HEK293 (cell line): ENCODE results near the gene BCR.

Experiments
- CTCF ChIA-PET: fragments of 350-600 bp; formaldehyde crosslinking; extraction: SDS; loops from one replicate; lab custom pipeline; 2021; ENCODE audit warnings: antibody characterized with exemption; lab: Yijun Ruan, JAX
- POLR2A ChIA-PET: fragments of 300-600 bp; formaldehyde crosslinking; extraction: SDS; loops from one replicate; lab custom pipeline; 2020; ENCODE audit warnings: antibody characterized with exemption, inconsistent platforms; lab: Yijun Ruan, JAX
- H3K27ac ChIP-seq: fragments of 200-500 bp; sonication (Bioruptor generic); 2 replicates; pipeline ENCODE4 v1.5.1; 2014; ENCODE audit warnings: low read depth, low read length, control low read depth, inconsistent platforms; ENCODE audit errors: extremely low read depth
- H3K36me3 ChIP-seq, 2 experiments: fragments of 200-500 bp in 1 of 2; sonication (Bioruptor generic) in 1 of 2; 1 replicate in 1 of 2; 2 replicates in 1 of 2; pipeline ENCODE4 v1.5.1; 2014 to 2017; ENCODE audit warnings: inconsistent platforms in 2 of 2, low read length in 2 of 2; ENCODE audit not compliant: control insufficient read depth in 2 of 2, insufficient read depth in 1 of 2
- H3K4me1 ChIP-seq: fragments of 200-500 bp; sonication (Bioruptor generic); 2 replicates; pipeline ENCODE4 v1.5.1; 2014; ENCODE audit warnings: mild to moderate bottlenecking, low read length, inconsistent platforms; ENCODE audit not compliant: control insufficient read depth, insufficient read depth
- H3K4me3 ChIP-seq: 2 replicates; pipeline ENCODE4 v1.5.1; 2011; ENCODE audit warnings: low read depth, mild to moderate bottlenecking, control low read depth, low read length, moderate library complexity
- H3K9me3 ChIP-seq: fragments of 200-500 bp; sonication (Bioruptor generic); 2 replicates; pipeline ENCODE4 v1.5.1; 2014; ENCODE audit warnings: low read depth, low read length, inconsistent platforms; ENCODE audit not compliant: control insufficient read depth, insufficient read depth
- AEBP2 ChIP-seq: fragments of 450-650 bp; formaldehyde crosslinking; IDR thresholded peaks from 2 replicates; pipeline ENCODE4 v1.5.1; 2016; ENCODE audit warnings: missing biosample characterization, missing genetic modification characterization, borderline replicate concordance
- ELK4 ChIP-seq: IDR thresholded peaks from 2 replicates; pipeline ENCODE4 v1.6.1; 2011; ENCODE audit warnings: mild to moderate bottlenecking, low read depth, low read length, borderline replicate concordance
- KLF9 ChIP-seq: fragments of 450-650 bp; formaldehyde crosslinking; IDR thresholded peaks from 2 replicates; pipeline ENCODE4 v1.5.1; 2016; ENCODE audit warnings: missing biosample characterization, missing genetic modification characterization, low read depth
- MYNN ChIP-seq: fragments of 450-650 bp; formaldehyde crosslinking; IDR thresholded peaks from 2 replicates; pipeline ENCODE4 v1.5.1; 2016; ENCODE audit warnings: missing biosample characterization, missing genetic modification characterization, borderline replicate concordance
- OSR2 ChIP-seq: fragments of 450-650 bp; formaldehyde crosslinking; IDR thresholded peaks from 2 replicates; pipeline ENCODE4 v1.5.1; 2016; ENCODE audit warnings: missing biosample characterization, missing genetic modification characterization
- RBAK ChIP-seq: fragments of 450-650 bp; formaldehyde crosslinking; IDR thresholded peaks from 2 replicates; pipeline ENCODE4 v1.5.1; 2016; ENCODE audit warnings: missing biosample characterization, missing genetic modification characterization
- ZBTB10 ChIP-seq: fragments of 450-650 bp; formaldehyde crosslinking; IDR thresholded peaks from 2 replicates; pipeline ENCODE4 v1.5.1; 2016; ENCODE audit warnings: missing biosample characterization, missing genetic modification characterization
- ZBTB11 ChIP-seq: fragments of 450-650 bp; formaldehyde crosslinking; conservative IDR thresholded peaks from 2 replicates; pipeline ENCODE4 v1.5.1; 2016; ENCODE audit warnings: low read depth, missing biosample characterization, missing genetic modification characterization
- ZBTB48 ChIP-seq: fragments of 450-650 bp; formaldehyde crosslinking; IDR thresholded peaks from 2 replicates; pipeline ENCODE4 v1.5.1; 2016; ENCODE audit warnings: missing biosample characterization, missing genetic modification characterization
- ZNF157 ChIP-seq: fragments of 450-650 bp; formaldehyde crosslinking; IDR thresholded peaks from 2 replicates; pipeline ENCODE4 v1.5.1; 2016; ENCODE audit warnings: missing biosample characterization, missing genetic modification characterization
- ZNF211 ChIP-seq: fragments of 450-650 bp; formaldehyde crosslinking; IDR thresholded peaks from 2 replicates; pipeline ENCODE4 v1.5.1; 2016; ENCODE audit warnings: low read depth, missing biosample characterization, missing genetic modification characterization
- ZNF223 ChIP-seq: fragments of 450-650 bp; formaldehyde crosslinking; IDR thresholded peaks from 2 replicates; pipeline ENCODE4 v1.5.1; 2016; ENCODE audit warnings: missing biosample characterization, missing genetic modification characterization
- ZNF335 ChIP-seq: fragments of 450-650 bp; formaldehyde crosslinking; conservative IDR thresholded peaks from 2 replicates; pipeline ENCODE4 v1.5.1; 2016; ENCODE audit warnings: missing biosample characterization, missing genetic modification characterization
- ZNF518A ChIP-seq: fragments of 450-650 bp; formaldehyde crosslinking; conservative IDR thresholded peaks from 2 replicates; pipeline ENCODE4 v1.5.1; 2016; ENCODE audit warnings: low read depth, missing biosample characterization, missing genetic modification characterization
- ZNF560 ChIP-seq: fragments of 450-650 bp; formaldehyde crosslinking; IDR thresholded peaks from 2 replicates; pipeline ENCODE4 v1.5.1; 2017; ENCODE audit warnings: missing biosample characterization, missing genetic modification characterization, borderline replicate concordance
- ZNF626 ChIP-seq: fragments of 450-650 bp; sonication (Bioruptor Pico); formaldehyde crosslinking; IDR thresholded peaks from 2 replicates; pipeline ENCODE4 v1.5.1; 2018; ENCODE audit warnings: missing biosample characterization, missing genetic modification characterization, inconsistent platforms
- ZNF843 ChIP-seq: fragments of 450-650 bp; formaldehyde crosslinking; IDR thresholded peaks from 2 replicates; pipeline ENCODE4 v1.5.1; 2016; ENCODE audit warnings: missing biosample characterization, missing genetic modification characterization

BCR gene

GRCh38 chr22:23153994-23154393 lies 26.3 kb upstream of the BCR start:
- Histone ChIP-seq H3K4me3 (no peak overlapping the region), H3K9me3 (no peaks in the 10 kb centered on the region), H3K36me3 (peaks cover 0 to 51% of the 10 kb centered on the region in 2 experiments; a peak in 1 of 3 replicates), H3K4me1 (no peaks in the 10 kb centered on the region), H3K27ac (no peak overlapping the region)
- ChIA-PET CTCF (interaction anchor here (1.1 to 1.5 kb wide), 3 partner anchors 9 to 195 kb away, joined by 4 to 6 read pairs (median 5); partner anchors contain the start of genes BCR and RAB36), POLR2A (interaction anchor here (1.7 kb wide), 1 partner anchor 9 kb away, joined by 10 read pairs; the partner anchor contains the start of gene RAB36)
- no peak for TF ChIP-seq ZNF626 (tag by site-specific recombination)
- no peak for TF ChIP-seq RBAK (tag by site-specific recombination)
- TF ChIP-seq MYNN (tag by site-specific recombination), result no peak
- TF ChIP-seq KLF9 (tag by site-specific recombination), result no peak
- TF ChIP-seq ZBTB11 (tag by site-specific recombination), result no peak
- TF ChIP-seq ZNF335 (tag by site-specific recombination), result no peak
- TF ChIP-seq ZNF560 (tag by site-specific recombination), result no peak
- TF ChIP-seq ZBTB48 (tag by site-specific recombination), result no peak
- no peak for TF ChIP-seq ZNF518A (tag by site-specific recombination)
- no peak for TF ChIP-seq AEBP2 (tag by site-specific recombination)
- no peak for TF ChIP-seq ZNF223 (tag by site-specific recombination)
- TF ChIP-seq ZNF157 (tag by site-specific recombination), result no peak
- TF ChIP-seq ZNF843 (tag by site-specific recombination), result no peak
- no peak for TF ChIP-seq ELK4
- no peak for TF ChIP-seq OSR2 (tag by site-specific recombination)
- TF ChIP-seq ZNF211 (tag by site-specific recombination), result no peak
- no peak for TF ChIP-seq ZBTB10 (tag by site-specific recombination)
